IPS DF 4.7 (cell line): Measurements from ENCODE around the gene CARD19.

Experiments
- DNase-seq: peaks from one replicate; pipeline ENCODE4 v3.0.0-alpha.2; 2013; ENCODE audit warnings: low spot score; ENCODE audit errors: extremely low read depth

Gene CARD19

DNA sequence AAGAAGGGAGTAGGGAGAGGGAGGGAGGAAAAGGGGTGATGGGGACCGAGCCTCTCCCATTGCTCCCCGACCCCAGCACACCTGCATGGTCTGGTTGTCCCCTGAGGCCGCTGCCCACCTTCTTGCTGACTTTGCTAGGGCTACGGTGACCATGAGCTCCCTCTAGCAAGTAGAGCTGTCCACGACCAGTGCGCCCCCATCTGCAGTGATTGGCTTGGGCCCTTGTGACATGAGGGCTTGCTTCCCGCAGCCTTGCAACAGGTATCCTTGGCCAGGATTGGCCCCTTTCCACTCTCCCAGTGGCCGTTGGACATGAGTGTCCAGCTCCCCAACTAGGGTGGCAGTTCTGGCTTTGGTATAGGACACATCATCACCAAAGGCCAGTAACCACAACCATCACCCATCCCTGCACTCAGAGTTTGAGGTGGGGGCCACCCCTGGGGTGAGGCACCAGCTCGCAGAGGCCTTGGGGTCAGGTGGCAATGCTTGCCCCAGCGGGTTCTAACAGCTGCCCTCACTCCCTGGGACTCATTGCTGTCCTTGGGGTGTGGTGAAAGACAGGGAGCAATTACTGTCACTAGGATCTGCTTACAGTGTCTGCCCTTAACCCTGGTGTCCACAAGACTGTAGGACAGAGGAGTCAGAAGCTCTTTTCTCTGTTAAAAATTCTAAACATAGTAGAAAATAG, 55.2 kb downstream of the CARD19 start:
- no peak for DNase-seq

DNA sequence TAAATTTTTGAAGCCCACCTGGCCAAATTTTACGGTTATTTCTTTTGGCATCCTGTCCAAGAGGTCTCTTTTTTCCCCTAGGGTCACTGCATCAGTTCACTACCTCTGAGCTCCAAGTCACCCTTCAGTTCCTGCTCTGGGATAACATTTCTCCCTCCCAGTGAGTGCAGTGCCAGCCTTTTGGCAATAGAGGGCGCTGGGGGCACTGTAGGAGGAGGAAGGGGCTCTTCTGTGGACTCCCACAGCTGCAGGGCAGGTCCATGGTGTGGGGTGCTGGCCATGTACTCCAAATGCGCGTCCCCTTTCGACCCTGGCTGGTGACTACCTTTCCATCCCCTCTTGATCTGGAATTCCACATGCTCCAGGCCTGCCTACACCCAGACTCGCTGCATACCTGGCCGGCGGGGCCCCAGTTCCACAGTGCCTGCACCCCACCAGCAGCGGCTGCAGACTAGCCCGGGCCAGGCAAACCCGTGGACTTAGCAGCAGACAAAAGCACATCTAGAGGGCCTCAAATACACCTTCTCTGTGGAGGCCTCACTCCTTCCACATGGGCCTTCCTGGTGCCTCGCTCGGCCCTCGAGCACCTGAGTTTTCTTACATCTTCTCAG, 58.4 kb downstream of the CARD19 start:
- DNase-seq, result no peak

DNA sequence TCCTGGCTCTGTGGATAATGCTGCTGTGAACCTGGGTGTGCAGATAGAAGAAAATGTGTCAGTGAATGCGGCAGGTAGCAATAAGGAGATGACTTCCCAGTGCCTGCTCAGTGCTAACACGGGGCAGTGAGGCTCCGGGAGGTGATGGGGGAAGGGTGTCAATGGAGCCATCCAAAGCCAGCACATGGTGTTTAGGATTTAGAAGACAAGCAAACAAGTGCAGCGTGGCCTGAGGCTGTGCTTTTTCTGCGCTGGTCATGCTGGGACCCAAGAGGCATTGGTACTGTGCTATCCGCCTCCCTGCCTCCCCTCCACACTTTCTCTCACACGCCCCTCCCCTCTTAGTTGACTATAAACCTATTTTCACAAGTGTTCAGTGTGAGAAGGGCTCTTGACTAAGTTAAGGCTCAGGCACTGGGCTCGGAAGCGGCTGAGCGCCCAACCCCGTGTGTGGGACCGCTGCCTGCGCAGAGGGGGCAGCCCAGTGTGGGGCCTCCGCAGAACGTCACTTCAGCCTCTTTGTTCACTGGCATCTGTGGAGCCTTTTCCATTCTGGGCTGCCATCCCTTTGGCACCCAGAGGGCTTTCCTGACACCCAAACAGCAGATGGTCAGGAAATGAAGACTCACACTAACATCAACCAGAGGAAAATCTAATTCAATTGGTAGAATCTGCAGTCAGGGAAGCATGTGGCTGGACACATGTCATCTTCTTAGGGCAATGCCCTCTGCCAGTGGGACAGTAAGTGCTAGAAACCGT, 59.9 kb downstream of the CARD19 start:
- DNase-seq, result no peak

DNA sequence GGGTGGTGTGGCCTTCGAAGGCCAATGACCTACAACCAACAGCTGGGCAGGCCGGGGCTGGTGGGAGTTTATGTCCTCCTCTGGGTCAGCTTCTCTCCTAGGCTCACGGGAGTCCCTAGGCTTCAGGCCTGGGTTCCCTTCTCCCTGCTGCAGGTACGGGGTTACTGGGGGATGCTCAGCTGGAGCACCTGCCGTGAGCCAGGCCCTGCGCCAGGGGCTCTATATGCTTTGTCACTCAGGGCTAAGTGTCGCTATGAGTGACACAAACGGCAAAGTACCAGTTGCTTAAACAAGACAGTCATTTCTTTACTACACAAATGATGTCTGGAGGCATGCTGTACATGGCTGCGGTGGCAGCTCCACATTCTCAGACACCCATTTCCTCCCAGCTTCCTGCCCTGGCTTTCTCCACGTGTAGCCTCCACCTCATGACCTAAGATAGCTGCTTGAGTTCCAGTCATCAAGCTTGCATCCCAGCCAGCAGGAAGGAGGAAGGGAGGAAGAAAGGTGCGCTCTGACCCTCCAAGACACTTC, 60.5 kb downstream of the CARD19 start:
- no peak for DNase-seq

DNA sequence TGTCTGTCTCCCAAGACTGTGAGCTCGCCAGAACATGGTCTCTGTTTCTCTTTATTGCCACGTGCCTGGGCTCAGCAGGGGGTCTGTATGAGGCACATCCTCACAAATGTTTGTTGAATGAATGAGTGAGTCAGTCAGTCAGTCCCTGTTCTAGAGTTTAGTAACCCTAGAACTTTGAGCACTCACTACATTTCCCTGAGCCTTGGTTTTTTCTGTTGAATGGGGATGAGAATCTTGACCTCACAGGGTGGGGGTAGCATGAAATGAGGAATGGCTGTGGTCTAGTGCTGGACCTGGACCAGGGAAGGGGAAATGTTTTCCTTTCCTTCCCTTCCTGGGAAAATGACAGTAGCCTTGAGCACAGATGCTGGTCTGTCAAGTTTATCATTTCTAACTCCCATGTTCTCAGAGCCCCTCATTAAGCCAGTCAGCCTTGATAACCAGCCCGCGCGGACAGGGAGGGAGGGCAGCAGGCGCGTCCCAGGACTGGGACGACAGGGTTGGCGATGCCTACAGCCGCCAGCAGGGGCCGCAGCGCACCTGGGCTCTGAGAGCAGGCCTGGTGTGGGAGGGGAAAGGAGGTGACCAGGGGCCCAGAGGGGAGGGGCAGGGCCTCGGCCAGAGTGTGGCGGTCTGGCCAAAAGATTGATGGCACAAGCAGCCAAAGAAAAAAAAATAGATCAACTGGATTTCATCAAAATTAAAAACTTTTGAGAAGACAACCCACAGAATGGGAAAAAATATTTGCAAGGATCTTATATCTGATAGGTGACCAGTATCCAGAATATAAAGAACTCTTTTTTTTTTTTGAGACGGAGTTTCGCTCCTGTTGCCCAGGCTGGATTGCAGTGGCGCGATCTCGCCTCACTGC, 63.8 kb downstream of the CARD19 start:
- DNase-seq, result no peak

DNA sequence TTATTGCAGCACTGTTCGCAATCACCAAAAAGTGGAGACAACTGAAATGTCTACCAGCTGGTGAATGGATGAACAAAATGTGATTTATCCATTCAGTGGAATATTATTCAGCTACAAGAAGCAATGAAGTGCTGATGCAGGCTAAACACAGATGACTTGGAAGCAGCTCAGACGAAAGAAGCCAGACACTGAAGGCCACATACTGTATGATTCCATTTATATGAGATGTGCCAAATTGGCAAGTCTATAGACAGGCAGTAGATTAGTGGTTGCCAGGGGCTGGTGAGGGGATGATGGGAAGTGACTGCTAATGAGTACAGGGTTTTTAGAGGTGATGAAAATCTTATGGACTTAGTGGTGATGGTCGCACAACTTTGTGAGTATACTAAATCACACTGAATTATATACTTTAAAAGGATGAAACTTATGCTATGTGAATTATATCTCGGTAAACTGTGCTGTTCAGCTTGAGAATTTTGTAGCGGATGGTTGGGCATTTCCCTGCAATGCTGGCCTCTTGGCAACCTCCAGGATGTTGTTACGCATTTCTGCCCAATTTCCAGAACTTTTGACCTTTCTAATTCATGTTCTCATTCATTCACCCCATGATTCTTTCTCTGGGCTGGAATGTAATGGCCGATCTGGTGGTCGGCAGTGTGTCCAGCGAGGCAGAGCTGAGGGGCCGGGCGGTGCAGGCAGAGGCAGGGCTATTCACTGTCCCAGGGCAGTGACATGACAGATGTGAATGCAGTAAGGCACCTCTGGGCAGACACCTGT, 66.0 kb downstream of the CARD19 start:
- DNase-seq, result no peak
